ENCODE data around the gene GPN2.
"Not testable (repeated sequence)": the region's sequence is repeated elsewhere in the genome, so short reads cannot be mapped to it uniquely, and the experiment has no call there.

DNA sequence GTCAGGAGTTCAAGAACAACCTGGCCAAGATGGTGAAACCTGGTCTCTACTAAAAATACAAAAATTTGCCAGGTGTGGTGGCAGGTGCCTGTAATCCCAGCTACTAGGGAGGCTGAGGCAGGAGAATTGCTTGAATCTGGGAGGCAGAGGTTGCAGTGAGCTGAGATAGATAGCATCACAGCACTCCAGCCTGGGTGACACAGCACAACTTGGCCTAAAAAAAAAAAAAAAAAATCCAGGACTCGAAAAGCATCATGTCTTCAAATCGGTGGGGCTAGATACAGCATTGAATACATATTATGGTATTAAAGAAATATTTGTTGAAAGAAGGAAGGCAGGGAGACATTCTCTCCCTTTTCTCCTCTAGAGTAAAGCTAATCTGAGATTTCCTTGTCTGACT, 17.0 kb downstream of the GPN2 start:
- not testable (repeated sequence) for TF ChIP-seq CTCF (conservative IDR thresholded peaks at IDR 0.05); EZH2 (IDR thresholded peaks at IDR 0.05; ENCODE audit: low read depth)

Data from PC-9 (cell line).